ENCODE results near the gene HOXA9. TPM values are rescaled to one million over a fixed set of nuclear protein-coding genes. Genes with fewer than 3 reads are reported as not detected.

Gene HOXA9
- polyA plus RNA-seq, 1 of the 3 experiments (the other 2 are of a cell fraction): not detected

GRCh38 chr7:27139334-27140125 is 25.8 kb downstream of the HOXA9 start:
- ChIA-PET POLR2A (no interaction called here), CTCF (interaction anchor here (1.0 to 3.8 kb wide), 4 partner anchors 12 to 773 kb away, joined by 3 to 31 read pairs (median 5); partner anchors contain the start of gene HOXA3)
- 28% methylated on average over 42 of the region's 53 CpGs for WGBS (ENCODE audit: low lambda C conversion rate)
- Histone ChIP-seq H3K4me1 (ENCODE audit: control insufficient read depth in 1 of 2, insufficient read depth in 2 of 2, low read depth in 1 of 2, low read length in 1 of 2) (peaks cover 11 to 12% of the 10 kb centered on the region in 2 experiments; a peak in 1 of 4 replicates), H3K9me2 (no peaks in the 10 kb centered on the region), H2AFZ (ENCODE audit: low read depth) (no peak overlapping the region), H3K9ac (no peak overlapping the region), H3K4me2 (no peak overlapping the region; the same call in 1 of the 2 replicates), H3K4me3 (ENCODE audit: low read depth in 2 of 2, low read length in 1 of 2) (no peak overlapping the region), H3F3A (replicated peaks; ENCODE audit: insufficient read depth) (no peaks in the 10 kb centered on the region), H3K9me3 (no peaks in the 10 kb centered on the region), H3K27me3 (ENCODE audit: insufficient read depth) (peaks cover 100% of the 10 kb centered on the region), H3K27ac (ENCODE audit: low read depth in 2 of 2, low read length in 1 of 2) (no peak overlapping the region), H3K79me2 (ENCODE audit: insufficient read depth) (no peaks in the 10 kb centered on the region), H3K36me3 (replicated peaks in 1 of 2; ENCODE audit: control insufficient read depth in 1 of 2, insufficient read depth in 2 of 2, low read length in 1 of 2) (no peaks in the 10 kb centered on the region), H4K20me1 (ENCODE audit: insufficient read depth) (no peaks in the 10 kb centered on the region)
- DNase-seq: peak; percentile 46
- TF ChIP-seq YY1 (IDR thresholded peaks at IDR 0.05; ENCODE audit: low read depth) (no peak), RAD21 (IDR thresholded peaks at IDR 0.05; ENCODE audit: low read length) (no peak), TAF1 (IDR thresholded peaks at IDR 0.05; ENCODE audit: borderline replicate concordance, low read depth, low read length) (no peak), USF1 (IDR thresholded peaks at IDR 0.05; ENCODE audit: borderline replicate concordance, low read depth) (no peak), RFX5 (IDR thresholded peaks at IDR 0.05; ENCODE audit: low read length) (no peak), GABPA (IDR thresholded peaks at IDR 0.05; ENCODE audit: low read depth) (no peak), FOSL2 (IDR thresholded peaks at IDR 0.05; ENCODE audit: borderline replicate concordance, low read depth) (no peak), GATA2 (CRISPR knock-in tag; IDR thresholded peaks at IDR 0.05) (no peak), ELF1 (IDR thresholded peaks at IDR 0.05) (no peak), POLR2AphosphoS5 (IDR thresholded peaks at IDR 0.05; ENCODE audit: low read depth, low read length) (no peak), MXI1 (IDR thresholded peaks at IDR 0.05; ENCODE audit: low read depth, low read length) (no peak), RCOR1 (IDR thresholded peaks at IDR 0.05; ENCODE audit: low read length) (no peak), IRF3 (IDR thresholded peaks at IDR 0.05; ENCODE audit: low read depth, low read length) (no peak), SIN3A (IDR thresholded peaks at IDR 0.05; ENCODE audit: borderline replicate concordance, low read depth, low read length) (no peak), NRF1 (IDR thresholded peaks at IDR 0.05; ENCODE audit: low read depth, low read length) (no peak)

DNA sequence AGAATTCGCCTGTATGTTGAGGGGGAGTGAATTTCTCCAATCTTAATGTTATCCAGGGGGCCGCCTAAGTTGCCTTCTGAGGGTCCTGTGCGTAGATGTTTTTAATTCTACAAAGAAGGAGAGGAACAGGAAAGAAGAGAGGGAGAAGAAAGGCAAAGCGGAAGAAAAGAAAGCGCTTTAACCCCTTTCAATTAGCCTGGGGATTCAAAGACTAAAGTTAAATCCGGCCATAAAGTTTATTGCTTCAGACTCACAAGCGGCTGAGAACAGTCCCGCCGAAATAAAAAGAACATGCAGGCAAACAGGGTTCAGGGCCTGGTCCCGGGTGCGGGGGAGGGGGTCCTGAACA is 26.4 kb downstream of the HOXA9 start:
- H3K9me3 ChIP-seq: no peaks in the 10 kb centered on the region
- H3K4me1 ChIP-seq (ENCODE audit: control insufficient read depth in 1 of 2, insufficient read depth in 2 of 2, low read depth in 1 of 2, low read length in 1 of 2): peaks cover 8 to 10% of the 10 kb centered on the region in 2 experiments; a peak in 1 of 4 replicates
- CTCF ChIA-PET: interaction anchor here (3.8 kb wide), 1 partner anchor 12 kb away, joined by 31 read pairs; the partner anchor contains the start of gene HOXA3
- H3K9ac ChIP-seq: no peak overlapping the region
- DNase-seq: no peak
- no peaks in the 10 kb centered on the region for H3K9me2 ChIP-seq
- peaks cover 100% of the 10 kb centered on the region for H3K27me3 ChIP-seq (ENCODE audit: insufficient read depth)
- no peak overlapping the region for H3K27ac ChIP-seq (ENCODE audit: low read depth in 2 of 2, low read length in 1 of 2)
- POLR2A ChIA-PET: no interaction called here
- no peaks in the 10 kb centered on the region for H4K20me1 ChIP-seq (ENCODE audit: insufficient read depth)
- no peak overlapping the region for H2AFZ ChIP-seq (ENCODE audit: low read depth)
- no peaks in the 10 kb centered on the region for H3K79me2 ChIP-seq (ENCODE audit: insufficient read depth)
- WGBS (ENCODE audit: low lambda C conversion rate): 28% methylated on average over 11 of the region's 11 CpGs
- H3K36me3 ChIP-seq (replicated peaks in 1 of 2; ENCODE audit: control insufficient read depth in 1 of 2, insufficient read depth in 2 of 2, low read length in 1 of 2): no peaks in the 10 kb centered on the region
- H3K4me2 ChIP-seq: no peak overlapping the region
- H3F3A ChIP-seq (replicated peaks; ENCODE audit: insufficient read depth): no peaks in the 10 kb centered on the region
- H3K4me3 ChIP-seq (ENCODE audit: low read depth in 2 of 2, low read length in 1 of 2): no peak overlapping the region
- TF ChIP-seq FOXM1 (IDR thresholded peaks at IDR 0.05; ENCODE audit: low read depth) (no peak), TAF1 (IDR thresholded peaks at IDR 0.05; ENCODE audit: borderline replicate concordance, low read depth, low read length) (no peak), FOSL2 (IDR thresholded peaks at IDR 0.05; ENCODE audit: borderline replicate concordance, low read depth) (no peak), ELF1 (IDR thresholded peaks at IDR 0.05) (no peak), IRF3 (IDR thresholded peaks at IDR 0.05; ENCODE audit: low read depth, low read length) (no peak), SIN3A (IDR thresholded peaks at IDR 0.05; ENCODE audit: borderline replicate concordance, low read depth, low read length) (no peak), USF2 (IDR thresholded peaks at IDR 0.05; ENCODE audit: borderline replicate concordance, low read depth, low read length) (no peak), NRF1 (IDR thresholded peaks at IDR 0.05; ENCODE audit: low read depth, low read length) (no peak), MEF2A (IDR thresholded peaks at IDR 0.05; ENCODE audit: borderline replicate concordance, low read depth) (no peak), FOXJ3 (CRISPR knock-in tag; IDR thresholded peaks at IDR 0.05) (no peak), MXI1 (IDR thresholded peaks at IDR 0.05; ENCODE audit: low read depth, low read length) (no peak), GATA2 (CRISPR knock-in tag; IDR thresholded peaks at IDR 0.05) (no peak), EZH2phosphoT487 (IDR thresholded peaks at IDR 0.05; ENCODE audit: borderline replicate concordance, low read depth) (no peak), NFIC (IDR thresholded peaks at IDR 0.05; ENCODE audit: borderline replicate concordance) (no peak), CHD2 (IDR thresholded peaks at IDR 0.05; ENCODE audit: low read length, partially characterized antibody) (no peak), YY1 (IDR thresholded peaks at IDR 0.05; ENCODE audit: low read depth) (no peak)
- TF ChIP-seq, protein P1, sequence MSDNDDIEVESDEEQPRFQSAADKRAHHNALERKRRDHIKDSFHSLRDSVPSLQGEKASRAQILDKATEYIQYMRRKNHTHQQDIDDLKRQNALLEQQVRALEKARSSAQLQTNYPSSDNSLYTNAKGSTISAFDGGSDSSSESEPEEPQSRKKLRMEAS (IDR thresholded peaks at IDR 0.05; ENCODE audit: low read depth): no peak
